ENCODE data around the gene TTLL10. TPM values are rescaled to one million over a fixed set of nuclear protein-coding genes. Genes with fewer than 3 reads are reported as not detected.

The TTLL10 gene
- total and polyA plus RNA-seq, 4 donors, result not detected

- Histone ChIP-seq H3K9ac (ENCODE audit: low read depth in 1 of 2, low read length in 2 of 2) (no peak overlapping the region), H3K27ac (ENCODE audit: low read depth in 1 of 2, low read length in 2 of 2) (no peak overlapping the region), H3K36me3 (ENCODE audit: control insufficient read depth in 4 of 4, insufficient read depth in 3 of 4, low read depth in 1 of 4, low read length in 3 of 4) (peaks cover 7 to 29% (median 18%) of the 10 kb centered on the region in 4 donors), H3K4me3 (ENCODE audit: low read depth in 1 of 3, low read length in 3 of 3) (no peak overlapping the region), H3K9me3 (ENCODE audit: control insufficient read depth in 4 of 4, low read length in 3 of 4) (no peaks in the 10 kb centered on the region), H3K27me3 (ENCODE audit: control insufficient read depth in 4 of 4, insufficient read depth in 4 of 4, low read length in 3 of 4) (no peaks in the 10 kb centered on the region), H3K4me1 (ENCODE audit: control insufficient read depth in 4 of 4, insufficient read depth in 4 of 4, low read length in 3 of 4) (peaks cover 14 to 27% (median 23%) of the 10 kb centered on the region in 4 donors)
- no peak for DNase-seq (ENCODE audit: low spot score)
- WGBS, result 92% methylated on average over 28 of the region's 28 CpGs
- no peak for TF ChIP-seq ZBTB33 (IDR thresholded peaks at IDR 0.05)
- TF ChIP-seq HNF4G (IDR thresholded peaks at IDR 0.05), result no peak
Measured at GRCh38 chr1:1228596-1229321, 55.1 kb downstream of the TTLL10 start.

GRCh38 chr1:1229770-1230169 lies 56.1 kb downstream of the TTLL10 start:
- TF ChIP-seq TAF1 (conservative IDR thresholded peaks at IDR 0.05), result no peak
- TF ChIP-seq FOXA1 (IDR thresholded peaks at IDR 0.05), result no peak
- no peak for TF ChIP-seq ATF3 (IDR thresholded peaks at IDR 0.05)
- TF ChIP-seq EGR1 (IDR thresholded peaks at IDR 0.05; ENCODE audit: low read depth in 2 of 2), result no peak
- no peak for TF ChIP-seq HNF4A (conservative IDR thresholded peaks at IDR 0.05)
- TF ChIP-seq CTCF (IDR thresholded peaks at IDR 0.05; ENCODE audit: low read depth, low read length, missing input control), result no peak
- TF ChIP-seq YY1 (IDR thresholded peaks at IDR 0.05), result no peak
- TF ChIP-seq JUND (IDR thresholded peaks at IDR 0.05), result no peak
- TF ChIP-seq RXRA (IDR thresholded peaks at IDR 0.05), result no peak
- no peak for TF ChIP-seq MAX (IDR thresholded peaks at IDR 0.05)
- no peak for TF ChIP-seq REST (IDR thresholded peaks at IDR 0.05)
- TF ChIP-seq NR2F2 (IDR thresholded peaks at IDR 0.05), result no peak
- TF ChIP-seq SP1 (IDR thresholded peaks at IDR 0.05), result no peak
- no peak for TF ChIP-seq RAD21 (IDR thresholded peaks at IDR 0.05)
- TF ChIP-seq HNF4G (IDR thresholded peaks at IDR 0.05), result no peak
- no peak for TF ChIP-seq ZBTB33 (IDR thresholded peaks at IDR 0.05)
- no peak for TF ChIP-seq FOXA2 (IDR thresholded peaks at IDR 0.05)
- Histone ChIP-seq H3K9me3 (ENCODE audit: control insufficient read depth in 4 of 4, low read length in 3 of 4) (no peaks in the 10 kb centered on the region), H3K27ac (ENCODE audit: low read depth in 1 of 2, low read length in 2 of 2) (no peak overlapping the region), H3K4me1 (ENCODE audit: control insufficient read depth in 4 of 4, insufficient read depth in 4 of 4, low read length in 3 of 4) (peaks cover 14 to 27% (median 23%) of the 10 kb centered on the region in 4 donors), H3K4me3 (ENCODE audit: low read depth in 1 of 3, low read length in 3 of 3) (no peak overlapping the region), H3K27me3 (ENCODE audit: control insufficient read depth in 4 of 4, insufficient read depth in 4 of 4, low read length in 3 of 4) (no peaks in the 10 kb centered on the region), H3K9ac (ENCODE audit: low read depth in 1 of 2, low read length in 2 of 2) (no peak overlapping the region), H3K36me3 (ENCODE audit: control insufficient read depth in 4 of 4, insufficient read depth in 3 of 4, low read depth in 1 of 4, low read length in 3 of 4) (peaks cover 7 to 27% (median 14%) of the 10 kb centered on the region in 4 donors)
- no peak for DNase-seq (ENCODE audit: low spot score)
- 91% methylated on average over 19 of the region's 19 CpGs for WGBS

Measured in liver (tissue), 9 donors.